GM12891 (cell line): ENCODE measurements around the gene DAW1.

Experiments used
- POLR2A ChIP-seq: IDR thresholded peaks from 2 replicates; pipeline ENCODE4 v1.6.1; 2011; ENCODE audit warnings: low read depth, low read length, control low read depth
- POLR2AphosphoS5 ChIP-seq: IDR thresholded peaks from 2 replicates; pipeline ENCODE4 v1.6.1; 2011; ENCODE audit warnings: low read depth, low read length, control low read depth
- POU2F2 ChIP-seq: IDR thresholded peaks from 2 replicates; pipeline ENCODE4 v1.6.1; 2011; ENCODE audit warnings: low read depth, mild to moderate bottlenecking, control low read depth, low read length, moderate library complexity
- SPI1 ChIP-seq: IDR thresholded peaks from 2 replicates; pipeline ENCODE4 v1.6.1; 2011; ENCODE audit warnings: low read depth, low read length, control low read depth
- TAF1 ChIP-seq: IDR thresholded peaks from 2 replicates; pipeline ENCODE4 v1.6.1; 2011; ENCODE audit warnings: low read depth, low read length, control low read depth

GRCh38 chr2:227960317-227960716 is 88.9 kb downstream of the DAW1 start:
- TF ChIP-seq TAF1 (no peak), POLR2A (no peak), SPI1 (no peak), POLR2AphosphoS5 (no peak), POU2F2 (no peak)
